Measurements from ENCODE around the gene GNPDA1.
"Not testable (repeated sequence)": the region's sequence is repeated elsewhere in the genome, so short reads cannot be mapped to it uniquely, and the experiment has no call there.

GNPDA1 gene

DNA sequence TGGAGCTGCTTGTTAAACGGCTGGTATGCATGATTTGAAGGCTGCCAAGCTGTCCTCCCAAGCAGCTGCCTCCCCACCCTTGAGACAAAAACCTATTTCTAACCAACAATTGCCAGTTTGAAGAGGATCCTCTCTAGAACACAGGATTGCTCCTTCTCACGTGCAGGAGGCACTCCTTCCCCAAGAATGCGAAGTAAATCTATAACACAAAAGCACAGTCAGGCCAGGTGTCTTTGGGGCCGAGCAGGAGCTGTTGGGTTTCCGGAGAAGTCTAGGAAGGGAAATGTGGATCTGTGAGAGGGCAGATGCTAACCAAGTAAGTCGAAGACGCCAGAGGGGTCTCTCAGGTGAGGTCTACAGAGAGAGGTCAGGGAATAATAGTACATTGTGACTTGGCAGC, 35.4 kb upstream of the GNPDA1 start:
- TF ChIP-seq, protein P1, sequence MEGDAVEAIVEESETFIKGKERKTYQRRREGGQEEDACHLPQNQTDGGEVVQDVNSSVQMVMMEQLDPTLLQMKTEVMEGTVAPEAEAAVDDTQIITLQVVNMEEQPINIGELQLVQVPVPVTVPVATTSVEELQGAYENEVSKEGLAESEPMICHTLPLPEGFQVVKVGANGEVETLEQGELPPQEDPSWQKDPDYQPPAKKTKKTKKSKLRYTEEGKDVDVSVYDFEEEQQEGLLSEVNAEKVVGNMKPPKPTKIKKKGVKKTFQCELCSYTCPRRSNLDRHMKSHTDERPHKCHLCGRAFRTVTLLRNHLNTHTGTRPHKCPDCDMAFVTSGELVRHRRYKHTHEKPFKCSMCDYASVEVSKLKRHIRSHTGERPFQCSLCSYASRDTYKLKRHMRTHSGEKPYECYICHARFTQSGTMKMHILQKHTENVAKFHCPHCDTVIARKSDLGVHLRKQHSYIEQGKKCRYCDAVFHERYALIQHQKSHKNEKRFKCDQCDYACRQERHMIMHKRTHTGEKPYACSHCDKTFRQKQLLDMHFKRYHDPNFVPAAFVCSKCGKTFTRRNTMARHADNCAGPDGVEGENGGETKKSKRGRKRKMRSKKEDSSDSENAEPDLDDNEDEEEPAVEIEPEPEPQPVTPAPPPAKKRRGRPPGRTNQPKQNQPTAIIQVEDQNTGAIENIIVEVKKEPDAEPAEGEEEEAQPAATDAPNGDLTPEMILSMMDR (IDR thresholded peaks at IDR 0.05; ENCODE audit: low read depth, low read length, missing control alignments): no peak
- no peak for DNase-seq (ENCODE audit: extremely low read depth, low read depth)
- H3K4me3 ChIP-seq (replicated peaks; ENCODE audit: low read depth, low read length): no peak overlapping the region

DNA sequence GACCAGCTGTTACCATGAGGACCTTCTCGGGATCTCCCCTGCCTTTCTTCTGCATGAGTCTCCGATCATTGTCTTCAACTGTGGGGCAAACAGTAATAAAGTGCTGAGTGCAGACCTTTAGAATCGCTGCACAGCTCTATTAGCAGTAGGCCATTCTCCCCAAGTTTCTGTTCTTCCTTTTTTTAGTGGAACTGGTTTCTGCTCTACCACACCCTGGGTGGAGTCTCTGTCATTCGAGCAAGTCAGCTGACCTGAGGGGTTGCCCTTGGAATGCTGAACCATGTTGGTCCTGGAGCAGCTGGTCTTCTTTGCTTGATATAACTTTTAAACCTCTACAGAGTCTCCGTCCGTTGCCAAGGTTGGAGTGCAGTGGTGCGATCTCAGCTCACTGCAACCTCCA, 33.4 kb upstream of the GNPDA1 start:
- TF ChIP-seq, protein P1 (IDR thresholded peaks at IDR 0.05; ENCODE audit: low read depth, low read length, missing control alignments): no peak
- no peak for DNase-seq (ENCODE audit: extremely low read depth, low read depth)
- H3K4me3 ChIP-seq (replicated peaks; ENCODE audit: low read depth, low read length): no peak overlapping the region

- DNase-seq (ENCODE audit: extremely low read depth, low read depth); H3K4me3 ChIP-seq (replicated peaks; ENCODE audit: low read depth, low read length): not testable (repeated sequence)
Observed at GRCh38 chr5:142040881-142041280, 28.1 kb upstream of the GNPDA1 start.

GRCh38 chr5:142040285-142040684, 27.5 kb upstream of the GNPDA1 start:
- TF ChIP-seq, protein P1 (IDR thresholded peaks at IDR 0.05; ENCODE audit: low read depth, low read length, missing control alignments): no peak
- no peak for DNase-seq (ENCODE audit: extremely low read depth, low read depth)
- no peak overlapping the region for H3K4me3 ChIP-seq (replicated peaks; ENCODE audit: low read depth, low read length)

GRCh38 chr5:142038735-142039134, 25.9 kb upstream of the GNPDA1 start:
- TF ChIP-seq, protein P1 (IDR thresholded peaks at IDR 0.05; ENCODE audit: low read depth, low read length, missing control alignments): no peak
- DNase-seq (ENCODE audit: extremely low read depth, low read depth): no peak
- no peak overlapping the region for H3K4me3 ChIP-seq (replicated peaks; ENCODE audit: low read depth, low read length)

GRCh38 chr5:142037599-142037998, 24.8 kb upstream of the GNPDA1 start:
- H3K4me3 ChIP-seq (replicated peaks; ENCODE audit: low read depth, low read length); DNase-seq (ENCODE audit: extremely low read depth, low read depth): not testable (repeated sequence)

DNA sequence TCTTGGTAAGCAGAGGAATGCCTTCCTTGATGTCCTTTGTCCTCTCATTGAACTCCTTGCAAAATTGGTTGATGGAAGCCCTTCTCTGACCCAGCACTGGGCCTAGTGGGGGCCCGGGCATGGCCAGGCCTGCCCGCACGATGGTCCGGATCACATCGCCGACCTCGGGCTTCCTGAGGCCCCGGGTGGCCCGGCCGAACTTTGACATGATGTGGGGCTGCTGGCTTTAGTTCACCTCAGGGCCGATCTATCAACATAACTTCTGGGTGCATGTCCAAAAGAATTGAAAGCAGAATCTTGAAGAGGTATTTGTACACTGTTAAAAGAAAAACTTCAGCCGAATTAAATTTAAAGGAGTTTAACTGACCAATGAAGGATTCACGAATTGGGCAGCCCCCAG, 24.1 kb upstream of the GNPDA1 start:
- DNase-seq (ENCODE audit: extremely low read depth, low read depth): no peak
- TF ChIP-seq, protein P1 (IDR thresholded peaks at IDR 0.05; ENCODE audit: low read depth, low read length, missing control alignments): no peak
- no peak overlapping the region for H3K4me3 ChIP-seq (replicated peaks; ENCODE audit: low read depth, low read length)

DNA sequence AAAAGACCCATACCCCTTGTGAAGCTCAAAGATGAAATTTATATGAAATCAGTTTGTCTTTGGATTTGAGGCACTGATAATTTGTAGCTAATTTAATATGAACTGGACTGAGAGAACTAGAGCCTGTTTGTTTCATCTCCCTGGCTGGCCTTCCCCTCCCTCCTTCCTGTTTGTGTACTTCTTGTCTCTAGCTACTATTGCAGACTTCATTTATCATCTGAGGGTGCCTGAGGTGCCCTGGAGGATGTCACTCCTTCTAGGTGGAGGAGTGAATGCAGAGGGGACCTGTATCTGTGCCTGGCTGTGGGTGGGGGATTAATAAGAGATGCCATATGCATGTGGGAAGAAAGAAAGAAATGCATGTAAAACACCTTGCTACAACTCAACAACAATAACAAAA, 22.2 kb upstream of the GNPDA1 start:
- TF ChIP-seq, protein P1 (IDR thresholded peaks at IDR 0.05; ENCODE audit: low read depth, low read length, missing control alignments): no peak
- no peak for DNase-seq (ENCODE audit: extremely low read depth, low read depth)
- H3K4me3 ChIP-seq (replicated peaks; ENCODE audit: low read depth, low read length): no peak overlapping the region

DNA sequence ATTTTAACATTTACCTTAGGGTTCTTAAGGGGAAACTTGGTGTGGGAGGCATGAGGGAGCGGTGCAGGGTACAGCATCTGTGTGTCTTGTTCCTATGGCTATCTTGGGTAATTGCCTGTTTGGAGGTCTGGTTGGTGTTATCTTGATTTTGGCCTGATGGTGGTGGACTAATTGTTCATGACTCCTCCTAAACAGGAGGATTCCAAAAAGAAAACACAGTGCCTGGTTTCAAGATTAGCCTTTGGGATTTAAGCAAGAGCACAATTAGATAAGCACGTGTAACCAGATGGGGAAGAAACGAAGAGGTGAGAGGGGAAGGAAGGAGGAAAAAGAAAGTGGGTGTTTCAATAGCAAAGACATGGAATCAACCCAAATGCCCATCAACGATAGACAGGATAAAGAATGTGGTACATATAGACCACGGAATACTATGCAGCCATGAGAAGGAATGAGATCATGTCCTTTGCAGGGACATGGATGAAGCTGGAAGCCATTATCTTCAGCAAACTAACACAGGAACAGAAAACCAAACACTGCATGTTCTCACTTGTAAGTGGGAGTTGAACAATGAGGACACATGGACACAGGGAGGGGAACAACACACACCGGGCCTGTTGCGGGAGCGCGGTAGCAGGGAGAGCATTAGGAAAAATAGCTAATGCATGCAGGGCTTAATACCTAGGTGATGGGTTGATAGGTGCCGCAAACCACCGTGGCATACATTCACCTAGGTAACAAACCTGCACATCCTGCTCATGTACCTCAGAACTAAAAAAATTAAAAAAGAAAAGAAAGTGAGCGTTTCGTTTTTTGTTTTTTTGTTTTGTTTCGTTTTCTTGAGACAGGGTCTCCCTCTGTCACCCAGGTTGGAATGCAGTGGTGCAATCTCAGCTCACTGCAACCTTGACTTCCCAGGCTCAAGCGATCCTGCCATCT, 21.1 kb upstream of the GNPDA1 start:
- DNase-seq (ENCODE audit: extremely low read depth, low read depth); H3K4me3 ChIP-seq (replicated peaks; ENCODE audit: low read depth, low read length): not testable (repeated sequence)

All from HFF-Myc (cell line).